Naive B cell (primary cell): Measurements from ENCODE around the gene TBC1D16. TPM values are rescaled to one million over a fixed set of nuclear protein-coding genes. Genes with fewer than 3 reads are reported as not detected.

ENCODE experiments used
- ATAC-seq, 2 donors: fragments of 150-1000 bp; cut with Tn5 transposase; 2 replicates each; pipeline ENCODE4 v1.10.0; 2021; ENCODE audit warnings: low read depth in 2 of 2, mild to moderate bottlenecking in 2 of 2, moderate library complexity in 2 of 2
- DNase-seq: peaks from one replicate; pipeline ENCODE4 v3.0.0; 2022
- H3K27ac Mint-ChIP-seq, 6 donors: one replicate each; pipeline ENCODE4 v1.8.0; 2020 to 2022; ENCODE audit warnings: mild to moderate bottlenecking in 6 of 6, mixed read lengths in 6 of 6, moderate library complexity in 5 of 6, inconsistent platforms in 2 of 6
- H3K27me3 Mint-ChIP-seq, 3 donors: one replicate each; pipeline ENCODE4 v1.8.0; 2021 to 2022; ENCODE audit warnings: mixed read lengths in 3 of 3, mild to moderate bottlenecking in 1 of 3
- H3K36me3 Mint-ChIP-seq, 2 donors: one replicate each; pipeline ENCODE4 v1.8.0; 2020 to 2022; ENCODE audit warnings: mixed read lengths in 2 of 2, inconsistent platforms in 1 of 2, mild to moderate bottlenecking in 1 of 2
- H3K4me1 Mint-ChIP-seq, 3 donors: one replicate each; pipeline ENCODE4 v1.8.0; 2020 to 2022; ENCODE audit warnings: mixed read lengths in 3 of 3, inconsistent platforms in 1 of 3, mild to moderate bottlenecking in 1 of 3, moderate library complexity in 1 of 3
- H3K4me3 Mint-ChIP-seq, 8 donors: one replicate each; pipeline ENCODE4 v1.8.0; 2020 to 2022; ENCODE audit warnings: mild to moderate bottlenecking in 8 of 8, mixed read lengths in 8 of 8, moderate library complexity in 8 of 8, inconsistent platforms in 2 of 8
- H3K9me3 Mint-ChIP-seq, 7 donors: one replicate each; pipeline ENCODE4 v1.8.0; 2020 to 2022; ENCODE audit warnings: mixed read lengths in 7 of 7, mild to moderate bottlenecking in 5 of 7, inconsistent platforms in 2 of 7, moderate library complexity in 1 of 7
- polyA plus RNA-seq, 6 donors: library from polyadenylated mRNA; unstranded; fragments of 300-500 nt; fragmentation: Illumina TruSeq; gene quantifications; one replicate each; pipeline ENCODE4 v1.2.3, GENCODE V29; 2021; ENCODE audit warnings: low read depth in 6 of 6

Gene TBC1D16
- polyA plus RNA-seq, 6 donors from 2014 or later, result 0.31 to 2.6 (median 1.4) TPM; not detected in 1

GRCh38 chr17:80010283-80010858 lies 25.3 kb downstream of the TBC1D16 start:
- ATAC-seq (no peak), DNase-seq (no peak)
- H3K27ac Mint-ChIP-seq, result no peak overlapping the region
- H3K4me1 Mint-ChIP-seq, result peaks cover 8 to 13% (median 11%) of the 10 kb centered on the region in 3 donors
- no peaks in the 10 kb centered on the region for H3K36me3 Mint-ChIP-seq
- peaks cover 0 to 6% (median 0%) of the 10 kb centered on the region in 3 donors for H3K27me3 Mint-ChIP-seq
- no peak overlapping the region for H3K4me3 Mint-ChIP-seq
- peaks cover 0 to 7% (median 0%) of the 10 kb centered on the region in 7 donors for H3K9me3 Mint-ChIP-seq

GRCh38 chr17:80009391-80010282 lies 26.0 kb downstream of the TBC1D16 start:
- H3K9me3 Mint-ChIP-seq, result peaks cover 0 to 7% (median 0%) of the 10 kb centered on the region in 7 donors
- DNase-seq, result no peak
- no peak overlapping the region for H3K4me3 Mint-ChIP-seq
- peaks cover 0 to 6% (median 0%) of the 10 kb centered on the region in 3 donors for H3K27me3 Mint-ChIP-seq
- no peak for ATAC-seq
- peaks cover 8 to 13% (median 11%) of the 10 kb centered on the region in 3 donors for H3K4me1 Mint-ChIP-seq
- no peaks in the 10 kb centered on the region for H3K36me3 Mint-ChIP-seq
- no peak overlapping the region for H3K27ac Mint-ChIP-seq

- H3K27ac Mint-ChIP-seq, result no peak overlapping the region
Observed at GRCh38 chr17:80008848-80009247, 26.8 kb downstream of the TBC1D16 start.

GRCh38 chr17:80008383-80008840 lies 27.3 kb downstream of the TBC1D16 start:
- Mint-ChIP-seq H3K27ac (peak overlapping the region in 1 of 6 donors; percentile 3), H3K27me3 (peaks cover 0 to 6% (median 0%) of the 10 kb centered on the region in 3 donors), H3K9me3 (no peaks in the 10 kb centered on the region), H3K36me3 (no peaks in the 10 kb centered on the region), H3K4me1 (peaks cover 8 to 13% (median 11%) of the 10 kb centered on the region in 3 donors), H3K4me3 (peak overlapping the region in 1 of 8 donors; percentile 41)
- ATAC-seq, result peak; percentile 81 to 83
- peak; percentile 64 for DNase-seq

More at GRCh38 chr17:80008848-80009247, 26.8 kb downstream of the TBC1D16 start:
- ATAC-seq, result no peak
- no peaks in the 10 kb centered on the region for H3K9me3 Mint-ChIP-seq
- no peak for DNase-seq
- no peak overlapping the region for H3K4me3 Mint-ChIP-seq
- peaks cover 8 to 13% (median 11%) of the 10 kb centered on the region in 3 donors for H3K4me1 Mint-ChIP-seq
- H3K36me3 Mint-ChIP-seq, result no peaks in the 10 kb centered on the region
- peaks cover 0 to 6% (median 0%) of the 10 kb centered on the region in 3 donors for H3K27me3 Mint-ChIP-seq

- peaks cover 0 to 6% (median 0%) of the 10 kb centered on the region in 3 donors for H3K27me3 Mint-ChIP-seq
Observed at GRCh38 chr17:80007939-80008338, 27.7 kb downstream of the TBC1D16 start.

GRCh38 chr17:80006811-80007752 lies 28.6 kb downstream of the TBC1D16 start:
- Mint-ChIP-seq H3K9me3 (no peaks in the 10 kb centered on the region), H3K27me3 (peaks cover 0 to 6% (median 0%) of the 10 kb centered on the region in 3 donors), H3K27ac (peak overlapping the region in 2 of 6 donors; percentile 24 to 86), H3K4me1 (peaks cover 8 to 13% (median 11%) of the 10 kb centered on the region in 3 donors), H3K4me3 (no peak overlapping the region), H3K36me3 (no peaks in the 10 kb centered on the region)
- ATAC-seq (no peak), DNase-seq (no peak)

More at GRCh38 chr17:80007939-80008338, 27.7 kb downstream of the TBC1D16 start:
- DNase-seq, result no peak
- H3K27ac Mint-ChIP-seq, result no peak overlapping the region
- H3K4me3 Mint-ChIP-seq, result no peak overlapping the region
- ATAC-seq, result no peak
- H3K4me1 Mint-ChIP-seq, result peaks cover 8 to 13% (median 11%) of the 10 kb centered on the region in 3 donors
- H3K36me3 Mint-ChIP-seq, result no peaks in the 10 kb centered on the region
- H3K9me3 Mint-ChIP-seq, result no peaks in the 10 kb centered on the region

- Mint-ChIP-seq H3K36me3 (no peaks in the 10 kb centered on the region), H3K27me3 (peaks cover 0 to 6% (median 0%) of the 10 kb centered on the region in 3 donors), H3K4me1 (peaks cover 8 to 13% (median 11%) of the 10 kb centered on the region in 3 donors), H3K9me3 (no peaks in the 10 kb centered on the region), H3K4me3 (peak overlapping the region in 1 of 8 donors; percentile 79), H3K27ac (peak overlapping the region in 3 of 6 donors; percentile 11 to 84 (median 22))
- no peak for DNase-seq
- ATAC-seq, result no peak
Observed at GRCh38 chr17:80006339-80006720, 29.3 kb downstream of the TBC1D16 start.

GRCh38 chr17:80005360-80006338 lies 30.0 kb downstream of the TBC1D16 start:
- H3K4me1 Mint-ChIP-seq, result peaks cover 8 to 13% (median 11%) of the 10 kb centered on the region in 3 donors
- H3K4me3 Mint-ChIP-seq, result peak overlapping the region in 2 of 8 donors; percentile 31 to 79
- H3K27me3 Mint-ChIP-seq, result peaks cover 0 to 6% (median 0%) of the 10 kb centered on the region in 3 donors
- DNase-seq, result peak; percentile 60
- no peaks in the 10 kb centered on the region for H3K36me3 Mint-ChIP-seq
- H3K9me3 Mint-ChIP-seq, result no peaks in the 10 kb centered on the region
- peak; percentile 55 to 73 for ATAC-seq
- peak overlapping the region in 2 of 6 donors; percentile 22 to 84 for H3K27ac Mint-ChIP-seq

GRCh38 chr17:80003969-80004368 lies 31.7 kb downstream of the TBC1D16 start:
- Mint-ChIP-seq H3K27ac (no peak overlapping the region), H3K36me3 (no peaks in the 10 kb centered on the region), H3K4me1 (peaks cover 8 to 13% (median 11%) of the 10 kb centered on the region in 3 donors), H3K9me3 (no peaks in the 10 kb centered on the region), H3K27me3 (peaks cover 0 to 6% (median 0%) of the 10 kb centered on the region in 3 donors), H3K4me3 (no peak overlapping the region)
- DNase-seq, result no peak
- ATAC-seq, result no peak

GRCh38 chr17:80002690-80003490 lies 32.8 kb downstream of the TBC1D16 start:
- no peaks in the 10 kb centered on the region for H3K9me3 Mint-ChIP-seq
- DNase-seq (no peak), ATAC-seq (no peak)
- no peak overlapping the region for H3K27ac Mint-ChIP-seq
- no peak overlapping the region for H3K4me3 Mint-ChIP-seq
- peaks cover 0 to 6% (median 0%) of the 10 kb centered on the region in 3 donors for H3K27me3 Mint-ChIP-seq
- H3K36me3 Mint-ChIP-seq, result no peaks in the 10 kb centered on the region
- peaks cover 7 to 11% (median 7%) of the 10 kb centered on the region in 3 donors for H3K4me1 Mint-ChIP-seq

GRCh38 chr17:80002070-80002641 lies 33.5 kb downstream of the TBC1D16 start:
- Mint-ChIP-seq H3K27me3 (peaks cover 0 to 6% (median 0%) of the 10 kb centered on the region in 3 donors), H3K4me3 (no peak overlapping the region), H3K4me1 (peaks cover 11 to 19% (median 15%) of the 10 kb centered on the region in 3 donors), H3K27ac (no peak overlapping the region), H3K36me3 (no peaks in the 10 kb centered on the region), H3K9me3 (no peaks in the 10 kb centered on the region)
- ATAC-seq (no peak), DNase-seq (no peak)
